ENCODE results near the gene PLIN4.

PLIN4 gene

GRCh38 chr19:4505570-4506448, 12.5 kb downstream of the PLIN4 start:
- no peak for DNase-seq

GRCh38 chr19:4504891-4505569, 13.3 kb downstream of the PLIN4 start:
- DNase-seq = no peak

GRCh38 chr19:4504297-4504701, 14.0 kb downstream of the PLIN4 start:
- DNase-seq = no peak

- DNase-seq = no peak
These were observed 14.5 kb downstream of the PLIN4 start for GRCh38 chr19:4503825-4504170.

- DNase-seq = no peak
These were observed 15.0 kb downstream of the PLIN4 start for GRCh38 chr19:4503132-4503824.

GRCh38 chr19:4502282-4503131, 15.8 kb downstream of the PLIN4 start:
- DNase-seq = no peak

- DNase-seq = no peak
These were observed 16.6 kb downstream of the PLIN4 start for GRCh38 chr19:4501691-4502090.

- no peak for DNase-seq
These were observed 17.3 kb downstream of the PLIN4 start for GRCh38 chr19:4500841-4501591.

- DNase-seq = no peak
These were observed 18.4 kb downstream of the PLIN4 start for GRCh38 chr19:4499855-4500254.

GRCh38 chr19:4499318-4499717, 19.0 kb downstream of the PLIN4 start:
- no peak for DNase-seq

- no peak for DNase-seq
These were observed 19.6 kb downstream of the PLIN4 start for GRCh38 chr19:4498694-4499093.

- no peak for DNase-seq
These were observed 20.4 kb downstream of the PLIN4 start for GRCh38 chr19:4497770-4498389.

GRCh38 chr19:4496304-4496703, 22.0 kb downstream of the PLIN4 start:
- DNase-seq = no peak

- no peak for DNase-seq
These were observed 22.8 kb downstream of the PLIN4 start for GRCh38 chr19:4495471-4495870.

- DNase-seq = no peak
These were observed 23.6 kb downstream of the PLIN4 start for GRCh38 chr19:4494691-4495064.

GRCh38 chr19:4493929-4494690, 24.2 kb downstream of the PLIN4 start:
- no peak for DNase-seq

GRCh38 chr19:4493104-4493928, 25.0 kb downstream of the PLIN4 start:
- no peak for DNase-seq

- DNase-seq = no peak
These were observed 25.8 kb downstream of the PLIN4 start for GRCh38 chr19:4492337-4493103.

GRCh38 chr19:4491446-4491845, 26.8 kb downstream of the PLIN4 start:
- DNase-seq = no peak
